Keratinocyte (primary cell): ENCODE measurements around the gene SRP14. TPM values are rescaled to one million over a fixed set of nuclear protein-coding genes. Genes with fewer than 3 reads are reported as not detected.

ENCODE experiments used
- DNase-seq: peaks from one replicate; pipeline ENCODE4 v3.0.0-alpha.2; 2011; ENCODE audit warnings: low read depth, missing footprints, low spot score
- FAIRE-seq: peaks from 2 replicates; lab custom pipeline; 2011; peaks lifted over from hg19 to GRCh38; lab: Jason Lieb, UNC
- H2AFZ ChIP-seq: 2 replicates; pipeline ENCODE4 v1.6.0; 2012; ENCODE audit warnings: low read length, control low read depth, inconsistent platforms; ENCODE audit not compliant: control insufficient read depth
- H3K27ac ChIP-seq: 2 replicates; pipeline ENCODE4 v1.5.1; 2011; ENCODE audit warnings: low read length; ENCODE audit not compliant: control insufficient read depth, insufficient read depth
- H3K27me3 ChIP-seq: 3 replicates; pipeline ENCODE4 v1.6.0; 2011; ENCODE audit warnings: low read length; ENCODE audit not compliant: control insufficient read depth, insufficient read depth; ENCODE audit errors: extremely low read depth
- H3K36me3 ChIP-seq, 2 experiments: 2 replicates in 1 of 2; 3 replicates in 1 of 2; pipeline ENCODE4 v1.5.1; 2011; ENCODE audit warnings: low read length in 2 of 2, mild to moderate bottlenecking in 1 of 2; ENCODE audit not compliant: control insufficient read depth in 2 of 2, insufficient read depth in 2 of 2; ENCODE audit errors: extremely low read depth in 1 of 2
- H3K4me1 ChIP-seq: 3 replicates; pipeline ENCODE4 v1.5.1; 2011; ENCODE audit warnings: low read length; ENCODE audit not compliant: control insufficient read depth, insufficient read depth; ENCODE audit errors: extremely low read depth
- H3K4me2 ChIP-seq: 3 replicates; pipeline ENCODE4 v1.6.0; 2011; ENCODE audit warnings: low read depth, low read length; ENCODE audit not compliant: control insufficient read depth, insufficient read depth; ENCODE audit errors: extremely low read depth
- H3K4me3 ChIP-seq, 3 experiments: fragments of 200-600 bp in 1 of 3; sonication (generic) in 1 of 3; 2 replicates in 2 of 3; 3 replicates in 1 of 3; pipeline ENCODE4 v1.5.1; 2011 to 2016; ENCODE audit warnings: low read length in 3 of 3, mild to moderate bottlenecking in 3 of 3, control low read depth in 2 of 3, inconsistent platforms in 1 of 3, low read depth in 1 of 3, mixed read lengths in 1 of 3, mixed run types in 1 of 3, moderate library complexity in 1 of 3; ENCODE audit not compliant: control insufficient read depth in 2 of 3, insufficient read depth in 2 of 3; ENCODE audit errors: extremely low read depth in 1 of 3
- H3K79me2 ChIP-seq: 2 replicates; pipeline ENCODE4 v1.6.0; 2012; ENCODE audit warnings: low read length; ENCODE audit not compliant: control insufficient read depth, insufficient read depth
- H3K9ac ChIP-seq: 3 replicates; pipeline ENCODE4 v1.6.0; 2011; ENCODE audit warnings: low read length; ENCODE audit not compliant: control insufficient read depth, insufficient read depth; ENCODE audit errors: extremely low read depth
- H3K9me1 ChIP-seq: 3 replicates; pipeline ENCODE4 v1.6.0; 2011; ENCODE audit warnings: low read length; ENCODE audit not compliant: control insufficient read depth, insufficient read depth; ENCODE audit errors: extremely low read depth
- H3K9me3 ChIP-seq: 2 replicates; pipeline ENCODE4 v1.5.1; 2012; ENCODE audit warnings: low read depth, low read length; ENCODE audit not compliant: control insufficient read depth
- H4K20me1 ChIP-seq: 3 replicates; pipeline ENCODE4 v1.6.0; 2011; ENCODE audit warnings: low read length; ENCODE audit not compliant: control insufficient read depth, insufficient read depth; ENCODE audit errors: extremely low read depth
- EZH2 ChIP-seq: IDR thresholded peaks from one replicate; pipeline ENCODE4 v1.6.1; 2012; ENCODE audit warnings: inconsistent platforms, mild to moderate bottlenecking, low read length, moderate library complexity
- dilution Hi-C: fragments of 300-500 bp; cut with MboI; formaldehyde crosslinking; loops from one replicate; pipeline ENCODE4 v1.7.0; 2020; ENCODE audit warnings: low sequenced_read_pairs; ENCODE audit not compliant: extremely low pct_ligation_motif_present
- polyA plus RNA-seq, 5 experiments: library from polyadenylated mRNA; depleted of rRNA in 3 of 5; stranded (reverse) in 3 of 5; stranded (forward) in 1 of 5; unstranded in 1 of 5; fragments of >200 nt; gene quantifications; 1 replicate in 1 of 5; 2 replicates in 3 of 5; 3 replicates in 1 of 5; pipeline versions ENCODE4 v1.2.1 to v1.2.3, GENCODE V29; 2011 to 2012; ENCODE audit warnings: missing spikeins in 2 of 5, low read depth in 1 of 5, low replicate concordance in 1 of 5
- TF ChIP-seq, protein P1 (sequence below), 3 experiments: IDR thresholded peaks in 1 of 3; conservative IDR thresholded peaks in 1 of 3; optimal IDR thresholded peaks in 1 of 3; 2 replicates in 2 of 3; 3 replicates in 1 of 3; pipeline versions ENCODE3 to v1.5.1; 2011; ENCODE audit warnings: low read length in 3 of 3, mild to moderate bottlenecking in 3 of 3, moderate library complexity in 2 of 3, control low read depth in 1 of 3, inconsistent platforms in 1 of 3; ENCODE audit not compliant: insufficient read depth in 2 of 3; ENCODE audit errors: extremely low read depth in 1 of 3

The SRP14 gene
- polyA plus RNA-seq, 1 donor (not counting 4 experiments of a cell fraction or from before 2014, with no cell fraction given) = 407 TPM

- no peaks in the 10 kb centered on the region for H3K27me3 ChIP-seq
- H3K79me2 ChIP-seq = no peaks in the 10 kb centered on the region
- no peak overlapping the region for H3K4me2 ChIP-seq
- H4K20me1 ChIP-seq = no peaks in the 10 kb centered on the region
- H2AFZ ChIP-seq = no peak overlapping the region
- H3K4me3 ChIP-seq = no peak overlapping the region
- no peak overlapping the region for H3K27ac ChIP-seq
- no peak for TF ChIP-seq EZH2
- TF ChIP-seq, protein P1, sequence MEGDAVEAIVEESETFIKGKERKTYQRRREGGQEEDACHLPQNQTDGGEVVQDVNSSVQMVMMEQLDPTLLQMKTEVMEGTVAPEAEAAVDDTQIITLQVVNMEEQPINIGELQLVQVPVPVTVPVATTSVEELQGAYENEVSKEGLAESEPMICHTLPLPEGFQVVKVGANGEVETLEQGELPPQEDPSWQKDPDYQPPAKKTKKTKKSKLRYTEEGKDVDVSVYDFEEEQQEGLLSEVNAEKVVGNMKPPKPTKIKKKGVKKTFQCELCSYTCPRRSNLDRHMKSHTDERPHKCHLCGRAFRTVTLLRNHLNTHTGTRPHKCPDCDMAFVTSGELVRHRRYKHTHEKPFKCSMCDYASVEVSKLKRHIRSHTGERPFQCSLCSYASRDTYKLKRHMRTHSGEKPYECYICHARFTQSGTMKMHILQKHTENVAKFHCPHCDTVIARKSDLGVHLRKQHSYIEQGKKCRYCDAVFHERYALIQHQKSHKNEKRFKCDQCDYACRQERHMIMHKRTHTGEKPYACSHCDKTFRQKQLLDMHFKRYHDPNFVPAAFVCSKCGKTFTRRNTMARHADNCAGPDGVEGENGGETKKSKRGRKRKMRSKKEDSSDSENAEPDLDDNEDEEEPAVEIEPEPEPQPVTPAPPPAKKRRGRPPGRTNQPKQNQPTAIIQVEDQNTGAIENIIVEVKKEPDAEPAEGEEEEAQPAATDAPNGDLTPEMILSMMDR (optimal IDR thresholded peaks at IDR 0.05 in 1 of 3, IDR thresholded peaks at IDR 0.05 in 1 of 3, conservative IDR thresholded peaks at IDR 0.05 in 1 of 3; ENCODE audit: extremely low read depth in 1 of 3, insufficient read depth in 2 of 3, low read length in 3 of 3) = no peak
- DNase-seq (no peak), FAIRE-seq (no peak)
- no peaks in the 10 kb centered on the region for H3K9me3 ChIP-seq
- H3K9ac ChIP-seq = no peak overlapping the region
- peaks cover 41 to 47% of the 10 kb centered on the region in 2 experiments for H3K36me3 ChIP-seq
- no peaks in the 10 kb centered on the region for H3K9me1 ChIP-seq
- no peaks in the 10 kb centered on the region for H3K4me1 ChIP-seq
- dilution Hi-C loops = no loop called here
Measured at GRCh38 chr15:39990706-39991105, 48.3 kb downstream of the SRP14 start.

- no peak for FAIRE-seq
- H3K9me1 ChIP-seq = no peaks in the 10 kb centered on the region
- no peak overlapping the region for H3K9ac ChIP-seq
- peaks cover 33 to 50% of the 10 kb centered on the region in 2 experiments for H3K36me3 ChIP-seq
- no peaks in the 10 kb centered on the region for H4K20me1 ChIP-seq
- no peaks in the 10 kb centered on the region for H3K79me2 ChIP-seq
- dilution Hi-C loops = no loop called here
- H3K27me3 ChIP-seq = no peaks in the 10 kb centered on the region
- H2AFZ ChIP-seq = no peak overlapping the region
- no peaks in the 10 kb centered on the region for H3K9me3 ChIP-seq
- no peak for DNase-seq
- TF ChIP-seq, protein P1 (optimal IDR thresholded peaks at IDR 0.05 in 1 of 3, IDR thresholded peaks at IDR 0.05 in 1 of 3, conservative IDR thresholded peaks at IDR 0.05 in 1 of 3; ENCODE audit: extremely low read depth in 1 of 3, insufficient read depth in 2 of 3, low read length in 3 of 3) = no peak
- TF ChIP-seq EZH2 = no peak
- no peak overlapping the region for H3K4me2 ChIP-seq
- H3K4me3 ChIP-seq = no peak overlapping the region
- H3K4me1 ChIP-seq = no peaks in the 10 kb centered on the region
- no peak overlapping the region for H3K27ac ChIP-seq
Measured at GRCh38 chr15:39987821-39988220, 51.2 kb downstream of the SRP14 start.

Other genes starting within 250 kb of the SRP14 start
- gene GPR176, start 118.9 kb downstream of the SRP14 start, polyA plus RNA-seq = 7.5 to 18.8 TPM (median 12.5 TPM) in 3 replicates
- gene EIF2AK4, start 105.1 kb downstream of the SRP14 start, polyA plus RNA-seq = 61.3 to 114 TPM (median 85.0 TPM) in 3 replicates
- 0.05 to 0.30 TPM (median 0.13 TPM) in 3 replicates for gene BMF, start 69.7 kb upstream of the SRP14 start, polyA plus RNA-seq
- 3.3 to 19.7 TPM (median 9.3 TPM) in 3 replicates for gene BUB1B, start 121.9 kb upstream of the SRP14 start, polyA plus RNA-seq
- gene PAK6, start 199.9 kb upstream of the SRP14 start, polyA plus RNA-seq = 9.6 to 19.2 TPM (median 11.5 TPM) in 3 replicates
- not detected in 3 replicates for gene ANKRD63, start 243.9 kb upstream of the SRP14 start, polyA plus RNA-seq